DOHH2 (cell line): ENCODE data around the gene TYK2.

ENCODE experiments used
- EZH2phosphoT487 ChIP-seq: fragments of 200-600 bp; sonication (generic); IDR thresholded peaks from 2 replicates; pipeline ENCODE4 v1.6.1; 2017; ENCODE audit warnings: borderline replicate concordance, mild to moderate bottlenecking, antibody characterized with exemption, low read length, moderate library complexity, mixed read lengths
- TF ChIP-seq, protein P1 (sequence below): fragments of 200-600 bp; sonication (generic); IDR thresholded peaks from one replicate; pipeline ENCODE4 v1.5.1; 2014; ENCODE audit warnings: antibody characterized with exemption, mild to moderate bottlenecking, low read depth, low read length; ENCODE audit not compliant: poor library complexity, severe bottlenecking

DNA sequence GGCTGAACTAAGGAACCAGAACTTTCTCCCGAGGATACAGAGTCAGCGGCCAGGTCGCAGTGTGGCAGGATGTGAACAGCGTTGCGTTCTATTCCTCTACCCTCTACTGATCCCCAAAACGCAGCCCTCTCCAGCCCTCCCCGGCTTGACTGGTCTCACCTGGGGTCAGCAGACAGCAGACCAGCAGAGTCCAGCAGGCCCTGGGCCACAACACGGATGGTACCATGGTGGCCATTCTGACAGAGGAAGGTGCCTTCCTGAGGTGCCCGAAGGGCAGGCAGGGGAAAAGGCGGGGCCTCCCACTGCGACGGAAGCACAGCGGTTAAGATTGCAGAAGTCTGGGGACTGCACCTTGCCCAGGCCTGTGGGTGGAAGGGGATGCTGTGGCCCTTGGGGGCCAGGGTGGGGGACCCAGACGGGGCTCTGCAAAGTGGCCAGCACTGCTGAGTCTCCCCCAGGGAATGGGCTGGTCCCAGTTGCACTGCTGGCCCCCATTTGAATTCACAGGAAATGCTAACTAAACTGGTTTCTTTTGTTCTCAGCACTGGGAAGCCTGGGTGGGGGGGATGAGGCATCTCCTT is 40.9 kb downstream of the TYK2 start, which contains the start of gene ICAM3:
- TF ChIP-seq, protein P1, sequence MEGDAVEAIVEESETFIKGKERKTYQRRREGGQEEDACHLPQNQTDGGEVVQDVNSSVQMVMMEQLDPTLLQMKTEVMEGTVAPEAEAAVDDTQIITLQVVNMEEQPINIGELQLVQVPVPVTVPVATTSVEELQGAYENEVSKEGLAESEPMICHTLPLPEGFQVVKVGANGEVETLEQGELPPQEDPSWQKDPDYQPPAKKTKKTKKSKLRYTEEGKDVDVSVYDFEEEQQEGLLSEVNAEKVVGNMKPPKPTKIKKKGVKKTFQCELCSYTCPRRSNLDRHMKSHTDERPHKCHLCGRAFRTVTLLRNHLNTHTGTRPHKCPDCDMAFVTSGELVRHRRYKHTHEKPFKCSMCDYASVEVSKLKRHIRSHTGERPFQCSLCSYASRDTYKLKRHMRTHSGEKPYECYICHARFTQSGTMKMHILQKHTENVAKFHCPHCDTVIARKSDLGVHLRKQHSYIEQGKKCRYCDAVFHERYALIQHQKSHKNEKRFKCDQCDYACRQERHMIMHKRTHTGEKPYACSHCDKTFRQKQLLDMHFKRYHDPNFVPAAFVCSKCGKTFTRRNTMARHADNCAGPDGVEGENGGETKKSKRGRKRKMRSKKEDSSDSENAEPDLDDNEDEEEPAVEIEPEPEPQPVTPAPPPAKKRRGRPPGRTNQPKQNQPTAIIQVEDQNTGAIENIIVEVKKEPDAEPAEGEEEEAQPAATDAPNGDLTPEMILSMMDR = no peak
- TF ChIP-seq EZH2phosphoT487 = no peak
